DOHH2 (cell line): ENCODE measurements around the gene NDFIP2.

Experiments
- H3F3A ChIP-seq: fragments of 200-600 bp; sonication (generic), shearing (Covaris generic); 2 replicates; pipeline ENCODE4 v1.6.0; 2016; ENCODE audit warnings: antibody characterized with exemption, mild to moderate bottlenecking; ENCODE audit not compliant: control insufficient read depth, insufficient read depth
- H3K27ac ChIP-seq: fragments of 200-600 bp; sonication (generic); 2 replicates; pipeline ENCODE4 v1.5.1; 2014; ENCODE audit warnings: low read depth, mild to moderate bottlenecking, low read length, moderate library complexity
- H3K27me3 ChIP-seq: fragments of 200-600 bp; sonication (generic); 2 replicates; pipeline ENCODE4 v1.6.1; 2014; ENCODE audit warnings: mild to moderate bottlenecking, low read length, mixed read lengths; ENCODE audit not compliant: control insufficient read depth
- H3K36me3 ChIP-seq: fragments of 200-600 bp; sonication (generic); 2 replicates; pipeline ENCODE4 v1.6.1; 2014; ENCODE audit warnings: mild to moderate bottlenecking, low read length, moderate library complexity, mixed read lengths; ENCODE audit not compliant: control insufficient read depth
- H3K4me1 ChIP-seq: fragments of 200-600 bp; sonication (generic); 2 replicates; pipeline ENCODE4 v1.6.1; 2014; ENCODE audit warnings: mild to moderate bottlenecking, low read length, mixed read lengths; ENCODE audit not compliant: control insufficient read depth
- H3K4me2 ChIP-seq: fragments of 200-600 bp; sonication (generic); 2 replicates; pipeline ENCODE4 v1.6.0; 2014; ENCODE audit warnings: mild to moderate bottlenecking, low read length, moderate library complexity
- H3K4me3 ChIP-seq: fragments of 200-600 bp; sonication (generic); 2 replicates; pipeline ENCODE4 v1.5.1; 2014; ENCODE audit warnings: mild to moderate bottlenecking, low read length, mixed read lengths
- H3K79me2 ChIP-seq: fragments of 200-600 bp; sonication (generic); 2 replicates; pipeline ENCODE4 v1.6.1; 2014; ENCODE audit warnings: mild to moderate bottlenecking, low read length, mixed read lengths; ENCODE audit not compliant: control insufficient read depth
- H3K9me2 ChIP-seq: fragments of 200-600 bp; sonication (generic); replicated peaks from 2 replicates; pipeline ENCODE4 v1.6.1; 2014; ENCODE audit warnings: mild to moderate bottlenecking, low read length, mixed read lengths; ENCODE audit not compliant: control insufficient read depth
- H3K9me3 ChIP-seq: fragments of 200-600 bp; sonication (generic); 2 replicates; pipeline ENCODE4 v1.6.1; 2014; ENCODE audit warnings: antibody characterized with exemption, low read length, mixed read lengths; ENCODE audit not compliant: control insufficient read depth, insufficient read depth
- H4K20me1 ChIP-seq: fragments of 200-600 bp; sonication (generic); 2 replicates; pipeline ENCODE4 v1.6.0; 2014; ENCODE audit warnings: low read depth, mild to moderate bottlenecking, antibody characterized with exemption, low read length, moderate library complexity; ENCODE audit not compliant: control insufficient read depth, insufficient read depth
- EZH2phosphoT487 ChIP-seq: fragments of 200-600 bp; sonication (generic); IDR thresholded peaks from 2 replicates; pipeline ENCODE4 v1.6.1; 2017; ENCODE audit warnings: borderline replicate concordance, mild to moderate bottlenecking, antibody characterized with exemption, low read length, moderate library complexity, mixed read lengths
- TF ChIP-seq, protein P1 (sequence below): fragments of 200-600 bp; sonication (generic); IDR thresholded peaks from one replicate; pipeline ENCODE4 v1.5.1; 2014; ENCODE audit warnings: antibody characterized with exemption, mild to moderate bottlenecking, low read depth, low read length; ENCODE audit not compliant: poor library complexity, severe bottlenecking

Gene NDFIP2

GRCh38 chr13:79456051-79456450 lies 24.9 kb upstream of the NDFIP2 start:
- H3K79me2 ChIP-seq, result no peaks in the 10 kb centered on the region
- no peaks in the 10 kb centered on the region for H3K9me2 ChIP-seq
- no peaks in the 10 kb centered on the region for H3K36me3 ChIP-seq
- H3K9me3 ChIP-seq, result no peaks in the 10 kb centered on the region
- no peak for TF ChIP-seq EZH2phosphoT487
- TF ChIP-seq, protein P1, sequence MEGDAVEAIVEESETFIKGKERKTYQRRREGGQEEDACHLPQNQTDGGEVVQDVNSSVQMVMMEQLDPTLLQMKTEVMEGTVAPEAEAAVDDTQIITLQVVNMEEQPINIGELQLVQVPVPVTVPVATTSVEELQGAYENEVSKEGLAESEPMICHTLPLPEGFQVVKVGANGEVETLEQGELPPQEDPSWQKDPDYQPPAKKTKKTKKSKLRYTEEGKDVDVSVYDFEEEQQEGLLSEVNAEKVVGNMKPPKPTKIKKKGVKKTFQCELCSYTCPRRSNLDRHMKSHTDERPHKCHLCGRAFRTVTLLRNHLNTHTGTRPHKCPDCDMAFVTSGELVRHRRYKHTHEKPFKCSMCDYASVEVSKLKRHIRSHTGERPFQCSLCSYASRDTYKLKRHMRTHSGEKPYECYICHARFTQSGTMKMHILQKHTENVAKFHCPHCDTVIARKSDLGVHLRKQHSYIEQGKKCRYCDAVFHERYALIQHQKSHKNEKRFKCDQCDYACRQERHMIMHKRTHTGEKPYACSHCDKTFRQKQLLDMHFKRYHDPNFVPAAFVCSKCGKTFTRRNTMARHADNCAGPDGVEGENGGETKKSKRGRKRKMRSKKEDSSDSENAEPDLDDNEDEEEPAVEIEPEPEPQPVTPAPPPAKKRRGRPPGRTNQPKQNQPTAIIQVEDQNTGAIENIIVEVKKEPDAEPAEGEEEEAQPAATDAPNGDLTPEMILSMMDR, result no peak
- H3K27ac ChIP-seq, result no peak overlapping the region
- no peaks in the 10 kb centered on the region for H4K20me1 ChIP-seq
- no peaks in the 10 kb centered on the region for H3F3A ChIP-seq
- no peak overlapping the region for H3K4me3 ChIP-seq
- no peak overlapping the region for H3K4me2 ChIP-seq
- peaks cover 22% of the 10 kb centered on the region for H3K27me3 ChIP-seq
- no peaks in the 10 kb centered on the region for H3K4me1 ChIP-seq

GRCh38 chr13:79456656-79457365 lies 24.1 kb upstream of the NDFIP2 start:
- H3K36me3 ChIP-seq, result no peaks in the 10 kb centered on the region
- H3K79me2 ChIP-seq, result no peaks in the 10 kb centered on the region
- H3F3A ChIP-seq, result no peaks in the 10 kb centered on the region
- no peaks in the 10 kb centered on the region for H4K20me1 ChIP-seq
- no peaks in the 10 kb centered on the region for H3K9me3 ChIP-seq
- no peak overlapping the region for H3K4me3 ChIP-seq
- no peaks in the 10 kb centered on the region for H3K4me1 ChIP-seq
- H3K27ac ChIP-seq, result no peak overlapping the region
- TF ChIP-seq EZH2phosphoT487, result no peak
- TF ChIP-seq, protein P1, result no peak
- peaks cover 17% of the 10 kb centered on the region for H3K27me3 ChIP-seq
- no peak overlapping the region for H3K4me2 ChIP-seq
- no peaks in the 10 kb centered on the region for H3K9me2 ChIP-seq

GRCh38 chr13:79457390-79457789 lies 23.6 kb upstream of the NDFIP2 start:
- no peak overlapping the region for H3K4me3 ChIP-seq
- no peaks in the 10 kb centered on the region for H3K4me1 ChIP-seq
- TF ChIP-seq, protein P1, result no peak
- TF ChIP-seq EZH2phosphoT487, result no peak
- no peak overlapping the region for H3K27ac ChIP-seq
- no peaks in the 10 kb centered on the region for H3K36me3 ChIP-seq
- H3K9me3 ChIP-seq, result no peaks in the 10 kb centered on the region
- no peaks in the 10 kb centered on the region for H4K20me1 ChIP-seq
- no peak overlapping the region for H3K4me2 ChIP-seq
- no peaks in the 10 kb centered on the region for H3F3A ChIP-seq
- no peaks in the 10 kb centered on the region for H3K9me2 ChIP-seq
- H3K27me3 ChIP-seq, result peaks cover 12% of the 10 kb centered on the region
- H3K79me2 ChIP-seq, result no peaks in the 10 kb centered on the region
